TTC549 (cell line): ENCODE measurements around the gene RSPH4A.
A peak's percentile ranks its signal among the peaks of the same experiment; 100 is the strongest.
"Not testable (repeated sequence)": the region's sequence is repeated elsewhere in the genome, so short reads cannot be mapped to it uniquely, and the experiment has no call there.

ENCODE experiments used
- FAIRE-seq: peaks from 2 replicates; lab custom pipeline; 2012; peaks lifted over from hg19 to GRCh38; lab: Jason Lieb, UNC

Gene RSPH4A

DNA sequence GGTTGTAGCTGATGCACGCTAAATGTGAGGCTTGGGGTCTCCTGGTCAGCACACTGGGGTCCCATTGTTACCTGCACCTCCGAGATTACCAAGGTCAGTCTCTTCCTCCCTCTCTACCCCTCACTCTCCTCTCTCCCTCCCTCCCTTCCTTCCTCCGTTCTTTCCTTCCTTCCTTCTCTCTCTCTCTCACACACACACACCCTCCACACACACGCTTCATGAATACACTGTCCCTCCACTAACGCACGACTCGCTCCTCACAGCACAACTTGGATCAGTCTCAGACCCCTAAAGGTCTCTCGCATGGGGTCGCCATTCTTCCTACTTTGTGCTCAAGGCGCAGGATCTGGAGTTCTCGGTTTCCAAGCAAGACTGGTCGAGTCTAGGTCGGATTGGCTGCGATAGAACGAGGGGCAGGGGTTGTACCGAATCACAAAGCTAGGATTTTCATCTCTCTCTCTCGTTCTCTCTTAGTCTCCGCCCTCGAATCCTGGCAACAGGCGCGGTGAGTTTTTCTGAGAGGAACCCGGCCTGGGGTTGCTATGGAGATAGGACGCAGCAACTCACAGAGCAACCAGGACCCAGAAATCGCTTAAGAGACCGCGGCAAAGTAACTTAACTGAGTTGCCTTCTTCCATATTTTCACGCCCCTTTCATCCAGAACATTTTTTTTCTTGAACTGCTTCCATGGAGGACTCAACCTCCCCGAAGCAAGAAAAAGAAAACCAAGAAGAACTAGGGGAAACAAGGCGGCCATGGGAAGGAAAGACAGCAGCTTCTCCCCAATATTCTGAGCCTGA, at the start of gene RSPH4A:
Gene RSPH4A, plus strand, starts transcription at position 543 of the 800 bp plus-strand sequence. Its CDS starts 145 bp downstream, at position 688.
- peak; percentile 95 for FAIRE-seq

- FAIRE-seq, result no peak
These were observed 48.2 kb upstream of the RSPH4A start for GRCh38 chr6:116568111-116568510.

DNA sequence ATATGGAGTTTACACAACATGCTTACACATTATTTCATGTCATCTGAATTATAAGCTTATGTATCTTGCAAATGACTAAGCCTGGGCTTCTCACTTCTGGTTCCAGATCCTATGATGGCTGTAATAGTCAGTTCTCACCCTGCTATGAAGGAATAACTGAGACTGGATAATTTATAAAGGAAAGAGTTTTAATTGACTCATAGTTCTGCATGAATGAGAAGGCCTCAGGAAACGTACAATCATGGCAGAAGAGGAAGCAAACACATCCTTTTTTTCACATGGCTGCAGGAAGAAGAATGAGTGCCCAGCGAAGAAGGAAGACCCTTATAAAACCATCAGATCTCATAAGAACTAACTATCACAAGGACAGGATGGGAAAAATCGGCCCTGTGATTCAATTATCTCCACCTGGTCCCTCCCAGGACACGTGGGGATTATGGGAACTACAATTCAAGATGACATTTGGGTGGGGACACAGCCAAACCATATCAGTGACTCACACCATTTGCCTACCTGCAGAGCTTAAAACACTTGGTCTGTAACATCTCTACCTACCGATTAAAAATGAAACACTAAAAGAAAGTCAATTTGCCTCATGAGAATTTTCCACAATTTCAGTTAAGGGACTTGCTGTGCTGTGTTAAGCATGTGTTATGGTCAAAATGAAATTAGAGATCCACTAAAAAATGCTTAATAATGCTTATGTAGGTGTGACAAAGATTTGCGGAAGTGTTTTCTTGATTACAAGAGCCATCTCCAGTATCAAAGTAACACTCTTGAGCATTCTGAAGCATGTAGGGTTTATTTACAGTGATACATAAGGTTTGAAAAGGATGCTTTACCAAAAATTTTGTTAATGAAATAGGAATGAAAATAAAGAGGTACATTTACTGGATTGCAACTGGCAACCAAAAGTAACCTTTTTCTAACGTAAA, 47.2 kb upstream of the RSPH4A start:
- FAIRE-seq, result no peak

DNA sequence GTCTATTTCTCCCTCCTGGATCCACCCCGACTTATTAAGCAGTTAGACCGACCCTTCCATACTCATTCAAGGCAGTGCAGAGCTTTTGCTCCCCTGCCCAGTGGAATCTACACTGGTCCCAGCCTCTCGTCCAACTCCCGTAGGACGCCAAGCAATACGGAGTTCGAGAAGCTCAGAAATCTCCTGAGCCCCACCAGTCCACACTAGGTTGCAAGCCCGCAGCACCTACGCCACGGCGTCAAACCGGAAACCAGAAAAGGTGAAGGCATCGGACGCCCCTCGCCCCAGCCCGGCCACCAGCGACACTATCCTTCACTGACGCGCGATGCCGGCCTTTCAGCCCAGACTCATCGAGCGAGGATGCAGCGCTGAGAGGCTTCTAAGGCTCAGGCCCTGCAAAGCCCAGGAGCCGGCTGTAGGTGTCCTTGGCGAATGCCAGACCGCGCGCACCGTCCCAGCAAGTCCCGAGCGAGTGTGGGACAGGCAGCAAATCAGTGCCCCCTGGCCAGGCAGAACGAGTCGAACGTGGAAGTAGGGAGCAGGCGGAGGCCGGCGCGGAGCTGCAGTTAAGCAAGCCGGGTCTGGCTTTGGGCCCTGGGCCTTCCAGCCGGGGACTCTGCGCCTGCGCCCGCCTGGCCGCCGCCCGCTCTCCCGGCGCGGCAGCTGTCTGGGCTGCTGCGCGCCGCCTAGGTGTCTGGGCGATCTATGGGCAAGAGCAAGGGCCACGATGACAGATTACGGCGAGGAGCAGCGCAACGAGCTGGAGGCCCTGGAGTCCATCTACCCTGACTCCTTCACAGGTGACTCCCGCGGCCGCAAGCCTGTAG, 45.2 kb upstream of the RSPH4A start, which contains the start of gene RWDD1:
Gene RWDD1, plus strand, starts transcription at position 649 of the 827 bp plus-strand sequence. Its CDS starts 79 bp downstream, at position 728.
- FAIRE-seq, result peak; percentile 65

DNA sequence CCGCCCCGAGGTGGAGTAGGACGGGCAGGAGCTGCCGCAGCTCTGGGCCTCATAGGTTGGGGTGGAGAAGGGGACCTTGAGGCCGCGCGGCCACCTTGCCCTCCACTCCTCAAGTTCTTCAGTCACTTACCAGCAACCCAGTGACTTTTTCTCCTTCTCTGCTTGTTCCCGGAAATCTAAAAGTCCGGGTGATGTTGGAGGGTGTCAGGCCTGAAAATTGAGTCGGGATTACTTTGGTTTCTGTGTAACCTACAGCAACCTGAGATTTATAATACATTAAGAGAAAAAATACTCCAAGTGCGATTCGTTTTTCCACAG, 44.6 kb upstream of the RSPH4A start:
- FAIRE-seq, result no peak

GRCh38 chr6:116572162-116572561, 44.1 kb upstream of the RSPH4A start:
- FAIRE-seq, result no peak

DNA sequence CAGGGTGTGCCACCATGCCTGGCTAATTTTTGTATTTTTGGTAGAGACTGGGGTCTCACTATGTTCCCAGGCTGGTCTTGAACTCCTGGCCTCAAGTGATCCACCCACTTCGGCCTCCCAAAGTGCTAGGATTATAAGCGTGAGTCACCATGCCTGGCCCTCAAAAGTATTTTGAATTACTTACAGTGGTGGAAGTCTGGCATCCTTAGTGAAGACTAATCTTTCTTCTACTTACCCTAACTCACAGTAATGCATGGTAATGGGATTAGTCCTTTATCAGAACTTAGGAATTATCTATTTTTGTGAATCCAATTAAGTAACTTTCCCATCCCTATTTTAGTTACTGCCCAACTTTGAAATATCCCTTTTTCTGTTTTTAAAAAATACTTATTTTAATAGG, 41.1 kb upstream of the RSPH4A start:
- no peak for FAIRE-seq

- no peak for FAIRE-seq
These were observed 38.8 kb upstream of the RSPH4A start for GRCh38 chr6:116577486-116577885.

- no peak for FAIRE-seq
These were observed 37.9 kb upstream of the RSPH4A start for GRCh38 chr6:116578335-116578734.

GRCh38 chr6:116579143-116579542, 37.1 kb upstream of the RSPH4A start:
- FAIRE-seq, result no peak

GRCh38 chr6:116580198-116580597, 36.1 kb upstream of the RSPH4A start:
- FAIRE-seq, result no peak

DNA sequence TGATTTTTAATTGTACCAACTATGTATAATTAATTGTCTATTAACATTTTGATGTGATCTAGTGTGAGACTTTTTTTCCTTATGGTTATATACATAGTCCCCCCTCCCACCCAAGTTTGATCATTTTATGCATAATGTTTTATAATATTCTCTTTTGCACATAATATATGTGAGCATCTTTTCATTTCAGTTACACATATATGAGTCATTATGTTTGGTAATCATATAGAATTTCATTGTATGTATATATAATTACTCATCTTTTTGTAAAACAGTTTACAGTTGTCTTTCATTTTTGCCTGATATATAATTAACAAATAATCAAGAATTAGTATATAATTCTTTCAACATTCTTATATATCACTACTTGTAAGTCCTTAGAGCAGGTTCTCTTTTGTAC, 30.0 kb upstream of the RSPH4A start:
- no peak for FAIRE-seq

GRCh38 chr6:116586738-116587137, 29.5 kb upstream of the RSPH4A start:
- no peak for FAIRE-seq

- no peak for FAIRE-seq
These were observed 21.0 kb upstream of the RSPH4A start for GRCh38 chr6:116595247-116595646.

DNA sequence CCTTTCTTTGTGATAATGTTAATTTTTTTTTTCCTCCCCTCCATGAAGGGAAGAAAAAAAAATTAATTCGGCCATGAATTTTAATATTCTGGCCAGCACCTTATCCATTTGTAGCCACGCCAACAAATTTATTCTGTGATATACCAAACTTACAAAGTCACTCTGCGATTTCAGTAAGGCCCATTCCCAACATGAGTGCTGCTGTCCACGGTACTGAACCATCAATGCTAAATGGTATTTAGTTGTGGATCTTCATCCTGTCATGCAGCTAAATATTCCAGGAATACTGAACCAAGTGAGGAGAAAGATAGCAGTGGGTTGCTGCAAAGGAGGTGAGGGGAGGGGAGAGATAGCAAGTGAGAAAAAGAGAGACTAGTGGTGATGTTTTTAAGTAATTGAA, 19.5 kb upstream of the RSPH4A start:
- no peak for FAIRE-seq

- not testable (repeated sequence) for FAIRE-seq
These were observed 12.4 kb upstream of the RSPH4A start for GRCh38 chr6:116603916-116604315.

DNA sequence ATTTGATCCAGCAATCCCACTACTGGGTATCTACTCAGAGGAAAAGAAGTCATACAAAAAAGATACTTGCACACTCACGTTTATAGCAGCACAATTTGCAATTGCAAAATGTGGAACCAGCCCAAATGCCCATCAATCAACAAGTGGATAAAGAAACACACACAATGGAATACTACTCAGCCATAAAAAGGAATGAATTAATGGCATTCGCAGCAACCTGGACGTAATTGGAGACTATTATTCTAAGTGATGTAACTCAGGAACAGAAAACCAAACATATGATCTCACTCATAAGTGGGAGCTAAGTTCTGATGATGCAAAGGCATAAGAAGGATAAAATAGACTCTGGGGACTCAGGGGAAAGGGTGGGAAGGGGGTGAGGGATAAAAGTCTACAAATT, 11.4 kb upstream of the RSPH4A start:
- not testable (repeated sequence) for FAIRE-seq

- FAIRE-seq, result no peak
These were observed 10.3 kb upstream of the RSPH4A start for GRCh38 chr6:116605935-116606334.

GRCh38 chr6:116611056-116611455, 5.2 kb upstream of the RSPH4A start:
- no peak for FAIRE-seq

GRCh38 chr6:116616737-116617053, 416 bp downstream of the RSPH4A start:
- FAIRE-seq, result no peak

GRCh38 chr6:116624036-116624805, 7.9 kb downstream of the RSPH4A start:
- FAIRE-seq, result no peak

GRCh38 chr6:116625872-116626271, 9.6 kb downstream of the RSPH4A start:
- FAIRE-seq, result no peak
